Measurements from ENCODE around the gene ST3GAL2.
"Not testable (repeated sequence)": the region's sequence is repeated elsewhere in the genome, so short reads cannot be mapped to it uniquely, and the experiment has no call there.

ST3GAL2 gene

DNA sequence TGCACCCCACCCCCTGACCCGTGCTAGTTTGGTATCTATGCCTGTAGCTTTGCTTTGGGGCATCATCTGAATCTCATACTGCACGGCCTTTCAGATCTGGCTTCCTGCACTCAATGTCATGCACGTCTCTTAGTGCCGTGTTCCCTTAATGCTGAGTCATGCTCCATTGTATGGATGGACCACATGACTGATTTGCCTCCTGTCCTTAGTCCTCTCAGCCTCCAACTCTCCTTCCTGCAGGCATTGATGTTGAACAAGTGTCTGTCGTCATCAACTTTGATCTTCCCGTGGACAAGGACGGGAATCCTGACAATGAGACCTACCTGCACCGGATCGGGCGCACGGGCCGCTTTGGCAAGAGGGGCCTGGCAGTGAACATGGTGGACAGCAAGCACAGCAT, 106.2 kb downstream of the ST3GAL2 start:
- not testable (repeated sequence) for DNase-seq (ENCODE audit: low read depth)

DNA sequence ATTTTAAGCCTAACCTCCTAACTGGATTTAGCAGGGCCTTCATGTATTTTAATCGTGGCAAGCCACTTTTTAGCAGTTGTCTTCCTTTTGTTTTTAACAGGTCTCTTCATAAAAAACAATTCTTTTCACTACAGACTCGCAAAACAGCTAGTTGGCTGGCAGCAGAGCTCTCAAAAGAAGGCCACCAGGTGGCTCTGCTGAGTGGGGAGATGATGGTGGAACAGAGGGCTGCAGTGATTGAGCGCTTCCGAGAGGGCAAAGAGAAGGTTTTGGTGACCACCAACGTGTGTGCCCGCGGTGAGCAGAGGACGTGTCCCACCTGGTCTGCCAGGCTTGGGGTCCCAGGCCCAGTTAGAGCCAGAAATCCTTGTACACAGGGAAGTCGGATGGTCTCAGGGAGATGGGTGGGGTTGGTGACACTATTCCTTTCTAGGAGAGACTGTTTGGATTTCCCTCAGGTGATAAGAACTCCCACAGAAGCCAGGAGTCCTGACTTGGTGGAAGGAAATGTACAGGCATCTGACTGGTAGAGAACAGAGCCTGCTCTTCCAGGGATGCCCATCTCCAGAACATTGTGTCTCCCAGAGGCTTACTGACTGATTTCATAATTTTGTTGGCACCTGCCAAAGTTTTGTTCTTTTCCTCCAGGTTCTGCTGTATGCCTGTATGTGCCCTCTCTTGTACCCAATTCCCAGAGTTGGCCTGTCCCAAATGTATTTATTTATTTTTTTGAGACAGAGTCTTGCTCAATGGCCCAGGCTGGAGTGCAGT, 107.1 kb downstream of the ST3GAL2 start:
- DNase-seq (ENCODE audit: low read depth) = no peak

DNA sequence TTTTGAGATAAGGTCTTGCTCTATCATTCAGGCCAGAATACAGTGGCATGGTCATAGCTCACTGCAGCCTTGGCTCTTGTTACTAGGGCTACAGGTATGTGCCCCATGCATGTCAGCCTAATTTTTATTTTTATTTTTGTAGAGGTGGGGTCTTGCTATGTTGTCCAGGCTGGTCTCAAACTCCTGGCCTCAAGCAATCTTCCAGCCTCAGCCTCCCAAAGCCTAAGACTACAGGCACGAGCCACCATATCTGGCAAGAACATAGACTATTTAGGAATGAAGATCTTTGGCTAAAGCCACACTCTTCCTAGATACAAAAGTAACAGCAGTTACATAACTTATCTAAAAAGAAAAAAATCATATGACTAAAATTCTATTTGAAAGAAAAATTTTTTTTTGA, 107.8 kb downstream of the ST3GAL2 start:
- no peak for DNase-seq (ENCODE audit: low read depth)
